Thyroid gland (tissue), 4 donors: ENCODE data around the gene NCAPD3.

Source experiments
- CTCF ChIP-seq, 6 experiments: fragments of 200-600 bp in 3 of 6; fragments of 450-650 bp in 3 of 6; sonication (generic) in 3 of 6; IDR thresholded peaks; one replicate each; pipeline ENCODE4 v1.5.1; 2016 to 2019; ENCODE audit warnings: antibody characterized with exemption in 6 of 6, mild to moderate bottlenecking in 2 of 6, inconsistent platforms in 1 of 6, moderate library complexity in 1 of 6
- POLR2A ChIP-seq, 2 donors: fragments of 450-650 bp; IDR thresholded peaks; one replicate each; pipeline ENCODE4 v1.6.1; 2017; ENCODE audit warnings: antibody characterized with exemption in 2 of 2, mild to moderate bottlenecking in 2 of 2, moderate library complexity in 1 of 2

- TF ChIP-seq CTCF (IDR thresholded peaks at IDR 0.05), result no peak
- TF ChIP-seq POLR2A (IDR thresholded peaks at IDR 0.05), result no peak
Measured at GRCh38 chr11:134143801-134144200, 80.0 kb downstream of the NCAPD3 start.
